ENCODE measurements around the gene YARS1. TPM values are rescaled to one million over a fixed set of nuclear protein-coding genes. Genes with fewer than 3 reads are reported as not detected.

The YARS1 gene
- total and polyA plus RNA-seq, 4 donors: 31.6 to 94.0 (median 52.6) TPM

DNA sequence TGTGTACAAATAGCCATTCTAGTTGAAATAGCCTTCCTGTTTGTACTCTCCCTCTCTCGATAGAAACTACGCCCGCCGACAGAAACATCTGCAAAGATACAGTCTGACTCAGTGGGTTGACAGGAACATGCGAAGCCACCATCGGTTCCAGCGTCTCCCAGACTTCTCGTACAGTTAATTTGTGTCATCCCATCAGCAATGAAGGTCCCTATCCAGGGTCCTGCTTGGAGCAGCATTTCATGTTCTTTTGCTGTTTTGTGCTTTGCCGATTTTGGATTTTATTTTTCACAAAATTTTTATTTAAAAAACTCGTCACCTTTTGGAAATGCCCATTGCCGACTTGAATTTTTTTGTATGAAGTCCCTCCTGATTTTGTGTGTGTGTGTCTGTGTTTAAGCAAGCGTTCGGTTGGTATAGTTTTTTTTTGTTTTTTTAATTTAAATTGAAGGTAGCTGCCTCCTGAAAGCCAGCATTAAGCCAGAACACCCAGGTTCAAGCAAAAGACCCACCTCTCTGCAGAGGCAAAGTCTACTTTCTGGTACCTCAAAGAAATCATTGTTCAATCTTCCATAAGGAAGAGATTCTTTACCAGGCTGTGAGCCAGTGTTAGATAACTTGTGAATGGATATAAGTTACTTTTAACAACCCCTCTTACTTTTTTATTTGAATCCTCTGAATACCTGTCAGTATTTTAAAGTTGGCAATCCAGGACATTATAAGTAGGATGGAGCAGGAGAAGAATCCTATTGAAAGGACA lies 38.9 kb upstream of the YARS1 start:
- Histone ChIP-seq H3K9ac (ENCODE audit: low read depth in 1 of 2, low read length in 2 of 2) (no peak overlapping the region), H3K27ac (ENCODE audit: low read depth in 1 of 2, low read length in 2 of 2) (no peak overlapping the region), H3K4me1 (ENCODE audit: control insufficient read depth in 4 of 4, insufficient read depth in 4 of 4, low read length in 3 of 4) (peaks cover 0 to 8% (median 6%) of the 10 kb centered on the region in 4 donors), H3K27me3 (ENCODE audit: control insufficient read depth in 4 of 4, insufficient read depth in 4 of 4, low read length in 3 of 4) (no peaks in the 10 kb centered on the region), H3K36me3 (ENCODE audit: control insufficient read depth in 4 of 4, insufficient read depth in 3 of 4, low read depth in 1 of 4, low read length in 3 of 4) (peaks cover 2 to 36% (median 26%) of the 10 kb centered on the region in 4 donors), H3K9me3 (ENCODE audit: control insufficient read depth in 4 of 4, low read length in 3 of 4) (no peaks in the 10 kb centered on the region), H3K4me3 (ENCODE audit: low read depth in 1 of 3, low read length in 3 of 3) (no peak overlapping the region)
- DNase-seq (ENCODE audit: low spot score): no peak
- 82% methylated on average over 13 of the region's 13 CpGs for WGBS
- no peak for TF ChIP-seq HNF4G (IDR thresholded peaks at IDR 0.05)
- no peak for TF ChIP-seq GABPA (IDR thresholded peaks at IDR 0.05 in 1 of 2, conservative IDR thresholded peaks at IDR 0.05 in 1 of 2)
- TF ChIP-seq, protein P1, sequence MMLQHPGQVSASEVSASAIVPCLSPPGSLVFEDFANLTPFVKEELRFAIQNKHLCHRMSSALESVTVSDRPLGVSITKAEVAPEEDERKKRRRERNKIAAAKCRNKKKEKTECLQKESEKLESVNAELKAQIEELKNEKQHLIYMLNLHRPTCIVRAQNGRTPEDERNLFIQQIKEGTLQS (IDR thresholded peaks at IDR 0.05): no peak
- no peak for TF ChIP-seq RXRA (IDR thresholded peaks at IDR 0.05)
- TF ChIP-seq, protein P2, sequence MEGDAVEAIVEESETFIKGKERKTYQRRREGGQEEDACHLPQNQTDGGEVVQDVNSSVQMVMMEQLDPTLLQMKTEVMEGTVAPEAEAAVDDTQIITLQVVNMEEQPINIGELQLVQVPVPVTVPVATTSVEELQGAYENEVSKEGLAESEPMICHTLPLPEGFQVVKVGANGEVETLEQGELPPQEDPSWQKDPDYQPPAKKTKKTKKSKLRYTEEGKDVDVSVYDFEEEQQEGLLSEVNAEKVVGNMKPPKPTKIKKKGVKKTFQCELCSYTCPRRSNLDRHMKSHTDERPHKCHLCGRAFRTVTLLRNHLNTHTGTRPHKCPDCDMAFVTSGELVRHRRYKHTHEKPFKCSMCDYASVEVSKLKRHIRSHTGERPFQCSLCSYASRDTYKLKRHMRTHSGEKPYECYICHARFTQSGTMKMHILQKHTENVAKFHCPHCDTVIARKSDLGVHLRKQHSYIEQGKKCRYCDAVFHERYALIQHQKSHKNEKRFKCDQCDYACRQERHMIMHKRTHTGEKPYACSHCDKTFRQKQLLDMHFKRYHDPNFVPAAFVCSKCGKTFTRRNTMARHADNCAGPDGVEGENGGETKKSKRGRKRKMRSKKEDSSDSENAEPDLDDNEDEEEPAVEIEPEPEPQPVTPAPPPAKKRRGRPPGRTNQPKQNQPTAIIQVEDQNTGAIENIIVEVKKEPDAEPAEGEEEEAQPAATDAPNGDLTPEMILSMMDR (IDR thresholded peaks at IDR 0.05; ENCODE audit: low read depth, low read length, missing input control): no peak
- TF ChIP-seq NR2F2 (IDR thresholded peaks at IDR 0.05): no peak
- TF ChIP-seq, protein P3, sequence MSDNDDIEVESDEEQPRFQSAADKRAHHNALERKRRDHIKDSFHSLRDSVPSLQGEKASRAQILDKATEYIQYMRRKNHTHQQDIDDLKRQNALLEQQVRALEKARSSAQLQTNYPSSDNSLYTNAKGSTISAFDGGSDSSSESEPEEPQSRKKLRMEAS (IDR thresholded peaks at IDR 0.05): no peak
- no peak for TF ChIP-seq FOXA2 (IDR thresholded peaks at IDR 0.05)
- TF ChIP-seq HNF4A (conservative IDR thresholded peaks at IDR 0.05): no peak
- TF ChIP-seq FOXA1 (IDR thresholded peaks at IDR 0.05): no peak
- no peak for TF ChIP-seq EGR1 (IDR thresholded peaks at IDR 0.05; ENCODE audit: low read depth in 2 of 2)
- TF ChIP-seq, protein P4, sequence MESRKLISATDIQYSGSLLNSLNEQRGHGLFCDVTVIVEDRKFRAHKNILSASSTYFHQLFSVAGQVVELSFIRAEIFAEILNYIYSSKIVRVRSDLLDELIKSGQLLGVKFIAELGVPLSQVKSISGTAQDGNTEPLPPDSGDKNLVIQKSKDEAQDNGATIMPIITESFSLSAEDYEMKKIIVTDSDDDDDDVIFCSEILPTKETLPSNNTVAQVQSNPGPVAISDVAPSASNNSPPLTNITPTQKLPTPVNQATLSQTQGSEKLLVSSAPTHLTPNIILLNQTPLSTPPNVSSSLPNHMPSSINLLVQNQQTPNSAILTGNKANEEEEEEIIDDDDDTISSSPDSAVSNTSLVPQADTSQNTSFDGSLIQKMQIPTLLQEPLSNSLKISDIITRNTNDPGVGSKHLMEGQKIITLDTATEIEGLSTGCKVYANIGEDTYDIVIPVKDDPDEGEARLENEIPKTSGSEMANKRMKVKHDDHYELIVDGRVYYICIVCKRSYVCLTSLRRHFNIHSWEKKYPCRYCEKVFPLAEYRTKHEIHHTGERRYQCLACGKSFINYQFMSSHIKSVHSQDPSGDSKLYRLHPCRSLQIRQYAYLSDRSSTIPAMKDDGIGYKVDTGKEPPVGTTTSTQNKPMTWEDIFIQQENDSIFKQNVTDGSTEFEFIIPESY (IDR thresholded peaks at IDR 0.05): no peak
- no peak for TF ChIP-seq RAD21 (IDR thresholded peaks at IDR 0.05)
- no peak for TF ChIP-seq YY1 (IDR thresholded peaks at IDR 0.05)
- no peak for TF ChIP-seq SP1 (IDR thresholded peaks at IDR 0.05)
- TF ChIP-seq JUND (IDR thresholded peaks at IDR 0.05): no peak
- no peak for TF ChIP-seq TAF1 (conservative IDR thresholded peaks at IDR 0.05)

DNA sequence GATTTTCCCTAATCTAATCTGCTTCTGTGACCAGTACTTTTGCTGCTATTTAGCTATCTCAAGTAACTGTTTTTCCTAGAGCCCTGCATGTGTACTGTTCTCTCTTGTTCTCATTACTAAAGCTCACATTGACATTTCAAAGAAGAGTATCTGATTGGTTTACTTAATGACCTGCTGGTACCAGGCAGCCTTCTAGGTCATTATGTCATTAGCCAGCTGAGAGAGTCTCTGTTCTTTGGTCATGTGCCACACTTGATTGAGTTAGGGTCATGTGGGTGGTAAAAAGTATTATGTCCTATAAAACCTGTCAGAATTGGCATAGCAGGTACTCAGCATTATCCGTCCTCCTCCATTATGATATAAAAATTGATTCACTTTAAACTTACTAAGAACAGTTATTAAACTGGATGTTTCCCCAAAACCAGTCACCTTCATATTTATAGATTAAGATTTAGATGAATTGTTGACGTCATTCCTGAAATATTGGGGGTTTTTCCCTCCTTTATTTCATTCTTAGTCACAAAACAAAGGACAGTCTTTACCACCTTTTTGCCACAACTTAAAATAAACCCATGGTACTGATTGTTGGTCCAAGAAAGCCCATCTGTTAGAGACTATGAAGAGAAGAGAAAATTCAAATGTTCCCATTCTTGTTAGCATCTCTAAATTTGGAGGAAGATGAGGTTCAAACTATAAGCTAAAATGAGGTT lies 31.4 kb upstream of the YARS1 start:
- Histone ChIP-seq H3K27ac (ENCODE audit: low read depth in 1 of 2, low read length in 2 of 2) (no peak overlapping the region), H3K9ac (ENCODE audit: low read depth in 1 of 2, low read length in 2 of 2) (no peak overlapping the region), H3K36me3 (ENCODE audit: control insufficient read depth in 4 of 4, insufficient read depth in 3 of 4, low read depth in 1 of 4, low read length in 3 of 4) (peaks cover 0 to 15% (median 8%) of the 10 kb centered on the region in 4 donors), H3K4me1 (ENCODE audit: control insufficient read depth in 4 of 4, insufficient read depth in 4 of 4, low read length in 3 of 4) (no peaks in the 10 kb centered on the region), H3K4me3 (ENCODE audit: low read depth in 1 of 3, low read length in 3 of 3) (no peak overlapping the region), H3K9me3 (ENCODE audit: control insufficient read depth in 4 of 4, low read length in 3 of 4) (no peaks in the 10 kb centered on the region), H3K27me3 (ENCODE audit: control insufficient read depth in 4 of 4, insufficient read depth in 4 of 4, low read length in 3 of 4) (no peaks in the 10 kb centered on the region)
- 47% methylated on average over 2 of the region's 2 CpGs for WGBS
- no peak for DNase-seq (ENCODE audit: low spot score)
- TF ChIP-seq HNF4G (IDR thresholded peaks at IDR 0.05) (no peak), JUND (IDR thresholded peaks at IDR 0.05) (no peak), FOXA2 (IDR thresholded peaks at IDR 0.05) (no peak), NR2F2 (IDR thresholded peaks at IDR 0.05) (no peak), YY1 (IDR thresholded peaks at IDR 0.05) (no peak), FOXA1 (IDR thresholded peaks at IDR 0.05) (no peak), RAD21 (IDR thresholded peaks at IDR 0.05) (no peak), HNF4A (conservative IDR thresholded peaks at IDR 0.05) (no peak), GABPA (IDR thresholded peaks at IDR 0.05 in 1 of 2, conservative IDR thresholded peaks at IDR 0.05 in 1 of 2) (no peak), TAF1 (conservative IDR thresholded peaks at IDR 0.05) (no peak), EGR1 (IDR thresholded peaks at IDR 0.05; ENCODE audit: low read depth in 2 of 2) (no peak), RXRA (IDR thresholded peaks at IDR 0.05) (no peak), SP1 (IDR thresholded peaks at IDR 0.05) (no peak)
- TF ChIP-seq, protein P3 (IDR thresholded peaks at IDR 0.05): no peak
- TF ChIP-seq, protein P5, sequence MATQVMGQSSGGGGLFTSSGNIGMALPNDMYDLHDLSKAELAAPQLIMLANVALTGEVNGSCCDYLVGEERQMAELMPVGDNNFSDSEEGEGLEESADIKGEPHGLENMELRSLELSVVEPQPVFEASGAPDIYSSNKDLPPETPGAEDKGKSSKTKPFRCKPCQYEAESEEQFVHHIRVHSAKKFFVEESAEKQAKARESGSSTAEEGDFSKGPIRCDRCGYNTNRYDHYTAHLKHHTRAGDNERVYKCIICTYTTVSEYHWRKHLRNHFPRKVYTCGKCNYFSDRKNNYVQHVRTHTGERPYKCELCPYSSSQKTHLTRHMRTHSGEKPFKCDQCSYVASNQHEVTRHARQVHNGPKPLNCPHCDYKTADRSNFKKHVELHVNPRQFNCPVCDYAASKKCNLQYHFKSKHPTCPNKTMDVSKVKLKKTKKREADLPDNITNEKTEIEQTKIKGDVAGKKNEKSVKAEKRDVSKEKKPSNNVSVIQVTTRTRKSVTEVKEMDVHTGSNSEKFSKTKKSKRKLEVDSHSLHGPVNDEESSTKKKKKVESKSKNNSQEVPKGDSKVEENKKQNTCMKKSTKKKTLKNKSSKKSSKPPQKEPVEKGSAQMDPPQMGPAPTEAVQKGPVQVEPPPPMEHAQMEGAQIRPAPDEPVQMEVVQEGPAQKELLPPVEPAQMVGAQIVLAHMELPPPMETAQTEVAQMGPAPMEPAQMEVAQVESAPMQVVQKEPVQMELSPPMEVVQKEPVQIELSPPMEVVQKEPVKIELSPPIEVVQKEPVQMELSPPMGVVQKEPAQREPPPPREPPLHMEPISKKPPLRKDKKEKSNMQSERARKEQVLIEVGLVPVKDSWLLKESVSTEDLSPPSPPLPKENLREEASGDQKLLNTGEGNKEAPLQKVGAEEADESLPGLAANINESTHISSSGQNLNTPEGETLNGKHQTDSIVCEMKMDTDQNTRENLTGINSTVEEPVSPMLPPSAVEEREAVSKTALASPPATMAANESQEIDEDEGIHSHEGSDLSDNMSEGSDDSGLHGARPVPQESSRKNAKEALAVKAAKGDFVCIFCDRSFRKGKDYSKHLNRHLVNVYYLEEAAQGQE (IDR thresholded peaks at IDR 0.05): no peak
- TF ChIP-seq, protein P1 (IDR thresholded peaks at IDR 0.05): no peak
- TF ChIP-seq, protein P4 (IDR thresholded peaks at IDR 0.05): no peak

Measured in liver (tissue), 9 donors.